GM19438 (cell line): ENCODE data around the gene RC3H1.
"Not testable (repeated sequence)": the region's sequence is repeated elsewhere in the genome, so short reads cannot be mapped to it uniquely, and the experiment has no call there.

Source experiments
- ATAC-seq: cut with Tn5 transposase; IDR thresholded peaks from one replicate; pipeline ENCODE4 v1.9.1; 2021; ENCODE audit warnings: low read depth; ENCODE audit not compliant: unreplicated experiment

RC3H1 gene

GRCh38 chr1:173963477-173963876 is 58.7 kb downstream of the RC3H1 start:
- no peak for ATAC-seq

GRCh38 chr1:173960625-173961024 is 61.5 kb downstream of the RC3H1 start:
- no peak for ATAC-seq

- no peak for ATAC-seq
These were observed 68.0 kb downstream of the RC3H1 start for GRCh38 chr1:173954179-173954578.

DNA sequence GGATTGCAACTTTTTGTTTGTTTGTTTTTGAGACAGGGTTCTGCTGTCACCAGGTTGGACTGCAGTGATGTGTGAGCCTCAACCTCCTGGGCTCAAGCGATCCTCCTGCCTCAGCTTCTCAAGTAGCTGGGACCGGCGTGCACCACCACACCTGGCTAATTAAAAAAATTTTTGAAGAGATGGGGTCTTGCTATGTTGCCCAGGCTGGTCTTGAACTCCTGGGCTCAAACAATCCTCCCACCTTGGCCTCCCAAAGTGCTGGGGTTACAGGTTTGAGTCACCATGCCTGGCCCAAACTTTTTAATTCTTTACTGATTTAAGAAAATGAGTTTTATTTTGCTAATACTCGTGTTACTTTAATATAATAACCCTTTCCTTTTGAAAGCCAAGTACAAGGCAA is 73.6 kb downstream of the RC3H1 start:
- ATAC-seq = no peak

DNA sequence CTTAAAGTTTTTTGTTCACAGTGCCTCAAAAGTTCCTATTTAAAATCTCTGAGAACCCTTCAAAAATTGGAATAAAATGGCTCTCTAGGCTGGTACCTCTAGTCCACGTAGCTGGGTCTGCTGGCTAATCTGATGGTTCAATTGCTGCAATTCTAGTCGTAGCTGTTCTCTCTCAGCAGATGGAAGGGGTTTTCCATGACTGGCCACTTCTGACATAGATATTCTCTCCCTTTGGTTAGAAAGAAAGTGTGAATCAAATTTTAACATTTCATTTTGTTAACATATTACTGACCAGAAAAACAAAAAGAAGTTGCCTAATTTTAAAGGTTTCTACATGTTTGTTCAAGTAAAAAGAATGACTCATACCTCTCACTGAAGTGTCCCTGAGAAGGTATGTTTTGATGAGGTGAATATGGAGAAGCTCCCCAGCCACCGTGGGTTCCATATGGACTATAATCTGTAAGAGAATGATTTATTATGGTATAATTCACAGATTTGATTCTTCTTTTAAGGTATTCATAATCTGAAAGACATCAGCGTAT is 75.7 kb downstream of the RC3H1 start:
- no peak for ATAC-seq

GRCh38 chr1:173937062-173937461 is 85.1 kb downstream of the RC3H1 start:
- no peak for ATAC-seq

- no peak for ATAC-seq
These were observed 87.7 kb downstream of the RC3H1 start for GRCh38 chr1:173934440-173934839.

DNA sequence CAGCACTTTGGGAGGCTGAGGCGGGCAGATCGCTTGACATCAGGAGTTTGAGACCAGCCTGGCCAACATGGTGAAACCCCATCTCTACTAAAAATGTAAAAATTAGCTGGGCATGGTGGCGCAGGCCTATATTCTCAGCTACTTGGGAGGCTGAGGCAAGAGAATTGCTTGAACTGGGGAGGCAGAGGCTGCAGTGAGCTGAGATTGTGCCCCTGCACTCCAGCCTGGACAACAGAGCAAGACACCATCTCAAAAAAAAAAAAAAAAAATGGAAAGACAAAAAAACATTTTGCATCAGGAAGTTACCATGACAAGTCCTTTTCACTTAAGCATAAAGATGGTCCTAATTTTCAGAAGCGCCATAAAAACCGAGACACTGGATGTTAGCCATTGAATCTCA is 91.6 kb downstream of the RC3H1 start:
- not testable (repeated sequence) for ATAC-seq

DNA sequence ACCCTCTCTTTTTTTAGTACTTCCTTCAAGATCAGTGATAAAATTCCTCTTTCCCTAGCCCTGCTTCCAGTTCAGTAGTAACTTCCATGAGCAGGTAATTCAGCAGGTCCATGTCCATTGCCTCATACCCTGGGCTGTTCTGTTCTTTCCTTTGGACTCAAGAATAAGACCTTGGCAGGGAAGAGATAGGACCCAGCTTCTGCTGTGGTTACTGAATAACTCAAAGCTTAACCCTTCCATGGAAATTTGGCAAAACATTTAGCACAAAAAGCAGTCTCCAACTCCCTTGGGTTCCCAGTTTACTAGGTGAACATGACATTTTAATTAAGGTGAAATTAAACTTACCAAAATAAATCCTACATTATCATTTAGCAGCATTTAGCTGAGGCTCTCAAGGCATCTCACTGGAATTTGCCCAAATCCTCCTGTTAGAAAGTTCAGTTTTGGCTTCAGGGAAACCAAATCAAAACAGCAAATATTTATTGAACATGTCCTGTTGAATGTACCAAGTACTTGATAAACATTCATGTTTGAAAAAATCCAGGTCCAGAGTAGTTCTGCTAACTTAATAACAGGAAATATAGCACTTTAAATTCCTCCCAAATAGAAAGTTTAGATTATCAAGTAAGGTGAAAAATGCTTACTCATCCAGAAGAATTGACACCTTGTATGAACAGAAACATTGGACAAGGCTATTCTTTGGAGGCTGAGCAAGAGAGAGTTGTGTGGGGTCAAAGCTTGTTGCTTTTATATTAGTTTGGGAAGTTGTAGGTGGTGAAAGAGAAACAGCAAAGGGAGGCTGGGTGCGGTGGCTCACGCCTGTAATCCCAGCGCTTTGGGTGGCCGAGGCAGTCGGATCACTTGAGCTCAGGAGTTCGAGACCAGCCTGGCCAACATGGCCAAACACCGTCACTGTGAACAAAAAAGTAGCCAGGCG is 96.6 kb downstream of the RC3H1 start:
- no peak for ATAC-seq

- ATAC-seq = no peak
These were observed 101.3 kb downstream of the RC3H1 start for GRCh38 chr1:173920861-173921260.

- ATAC-seq = no peak
These were observed 104.3 kb downstream of the RC3H1 start for GRCh38 chr1:173917635-173918493.

DNA sequence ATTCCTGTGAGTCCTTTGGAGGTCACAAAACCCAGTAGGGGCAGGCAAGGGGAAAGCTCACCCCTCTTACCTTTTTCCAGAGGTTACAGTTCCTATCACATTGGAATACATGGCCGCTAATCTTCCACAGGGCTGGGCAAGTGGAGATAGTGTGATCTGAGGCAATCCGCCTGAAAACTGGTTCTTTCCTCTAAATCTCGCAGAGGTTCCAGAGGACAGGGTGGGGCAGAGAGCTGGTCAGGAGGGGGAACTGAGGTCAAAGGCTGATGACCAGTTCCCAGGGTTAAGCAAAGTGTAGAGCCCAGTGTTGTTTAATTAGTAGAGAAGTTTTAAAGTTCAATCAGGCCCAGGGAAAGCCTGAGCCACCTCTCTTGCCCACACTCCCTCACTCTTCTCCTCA is 105.0 kb downstream of the RC3H1 start, which contains the start of gene SERPINC1:
TSS of gene SERPINC1 (minus strand) at position 179 of the 400 bp plus-strand sequence. CDS start at position 111, 68 bp downstream.
- no peak for ATAC-seq

- no peak for ATAC-seq
These were observed 105.5 kb downstream of the RC3H1 start for GRCh38 chr1:173916667-173917066.

- no peak for ATAC-seq
These were observed 106.6 kb downstream of the RC3H1 start for GRCh38 chr1:173915596-173915995.

DNA sequence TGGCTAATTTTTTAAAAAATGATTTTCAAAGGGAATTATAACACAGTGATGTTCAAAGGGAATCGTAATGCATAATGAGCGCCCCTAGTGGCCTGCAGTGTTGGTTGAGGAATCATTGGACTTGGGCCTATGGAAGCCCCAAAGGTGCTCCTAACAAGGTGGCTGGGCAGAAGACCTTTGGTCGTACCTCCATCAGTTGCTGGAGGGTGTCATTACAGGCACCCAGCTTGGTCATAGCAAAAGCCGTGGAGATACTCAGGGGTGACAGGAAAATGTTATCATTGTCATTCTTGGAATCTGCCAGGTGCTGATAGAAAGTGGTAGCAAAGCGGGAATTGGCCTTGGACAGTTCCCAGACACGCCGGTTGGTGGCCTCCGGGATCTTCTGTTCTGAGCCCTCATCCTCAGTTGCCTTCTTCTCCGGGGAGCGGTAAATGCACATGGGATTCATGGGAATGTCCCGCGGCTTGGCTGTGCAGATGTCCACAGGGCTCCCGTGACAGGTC is 107.7 kb downstream of the RC3H1 start:
- ATAC-seq = no peak

GRCh38 chr1:173913111-173913510 is 109.0 kb downstream of the RC3H1 start:
- no peak for ATAC-seq

DNA sequence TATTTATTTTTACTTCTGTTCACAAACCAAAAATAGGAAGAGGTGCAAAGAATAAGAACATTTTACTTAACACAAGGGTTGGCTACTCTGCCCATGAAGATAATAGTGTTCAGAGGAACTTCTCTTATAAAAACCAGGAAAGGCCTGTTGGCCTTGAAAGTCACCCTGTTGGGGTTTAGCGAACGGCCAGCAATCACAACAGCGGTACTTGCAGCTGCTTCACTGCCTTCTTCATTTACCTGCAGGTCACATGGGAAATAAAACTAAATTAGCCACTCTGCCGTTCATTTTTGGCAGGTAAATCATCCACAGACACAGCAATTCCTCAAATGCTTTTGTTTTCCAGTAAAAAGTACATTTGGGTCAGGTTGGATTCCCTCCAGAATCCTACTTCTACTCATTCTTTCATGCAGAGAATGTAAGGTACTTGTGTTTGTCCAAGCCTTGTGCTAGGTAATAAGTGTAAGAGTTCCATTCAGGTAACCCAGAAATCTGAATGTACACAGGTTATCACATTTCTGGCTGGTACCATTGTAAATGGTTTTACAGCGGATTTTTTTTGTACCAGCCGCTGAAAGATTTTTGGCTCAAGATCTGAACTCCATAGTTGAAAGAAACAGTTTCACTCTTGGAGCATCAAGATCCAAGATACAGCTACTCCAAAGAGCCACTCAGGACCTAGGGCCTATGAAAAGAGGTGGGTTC is 118.2 kb downstream of the RC3H1 start:
- ATAC-seq = no peak

DNA sequence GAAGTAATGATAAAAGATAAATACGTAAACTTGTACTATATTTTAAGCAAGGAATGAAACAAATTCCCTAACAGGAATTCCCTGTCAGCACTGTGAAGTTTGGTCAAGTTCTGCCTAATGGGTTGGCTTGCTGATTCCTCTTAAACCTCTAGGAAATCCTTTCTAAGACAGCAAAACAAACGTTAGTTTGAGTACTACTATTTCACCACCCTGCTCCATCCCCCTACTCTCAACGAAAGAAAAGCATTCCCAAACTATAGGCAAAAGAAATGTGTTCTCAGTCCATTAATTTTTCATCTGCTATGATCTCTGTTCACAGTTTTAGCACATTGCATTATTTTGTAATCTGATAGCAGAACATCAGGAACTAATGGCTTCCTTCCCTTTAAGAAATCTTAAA is 121.2 kb downstream of the RC3H1 start:
- ATAC-seq = no peak

- ATAC-seq = no peak
These were observed 121.7 kb downstream of the RC3H1 start for GRCh38 chr1:173900427-173900826.

DNA sequence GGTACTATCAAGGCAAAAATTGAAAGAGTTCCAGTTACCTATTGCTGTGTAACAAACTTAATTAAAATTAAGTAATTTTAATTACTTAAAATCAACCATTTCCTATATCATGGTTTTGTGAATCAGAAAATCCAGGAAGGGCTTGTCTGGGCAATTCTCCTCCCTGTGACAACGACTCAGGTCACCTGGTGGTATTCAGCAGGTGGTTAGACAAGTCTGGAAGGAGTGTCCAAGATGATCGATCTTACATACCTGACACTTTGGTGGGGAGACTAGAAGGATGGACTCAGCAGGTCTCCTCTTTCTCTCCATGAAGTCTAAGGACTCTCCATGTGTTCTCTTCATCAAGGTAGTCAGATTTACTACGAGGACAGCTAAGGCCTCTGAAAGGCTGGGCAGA is 128.0 kb downstream of the RC3H1 start:
- ATAC-seq = no peak
